ENCODE data around the gene CLIC4. TPM values are rescaled to one million over a fixed set of nuclear protein-coding genes. Genes with fewer than 3 reads are reported as not detected.
"Not testable (repeated sequence)": the region's sequence is repeated elsewhere in the genome, so short reads cannot be mapped to it uniquely, and the experiment has no call there.

Gene CLIC4
- polyA plus RNA-seq, 1 donor: 195 TPM

DNA sequence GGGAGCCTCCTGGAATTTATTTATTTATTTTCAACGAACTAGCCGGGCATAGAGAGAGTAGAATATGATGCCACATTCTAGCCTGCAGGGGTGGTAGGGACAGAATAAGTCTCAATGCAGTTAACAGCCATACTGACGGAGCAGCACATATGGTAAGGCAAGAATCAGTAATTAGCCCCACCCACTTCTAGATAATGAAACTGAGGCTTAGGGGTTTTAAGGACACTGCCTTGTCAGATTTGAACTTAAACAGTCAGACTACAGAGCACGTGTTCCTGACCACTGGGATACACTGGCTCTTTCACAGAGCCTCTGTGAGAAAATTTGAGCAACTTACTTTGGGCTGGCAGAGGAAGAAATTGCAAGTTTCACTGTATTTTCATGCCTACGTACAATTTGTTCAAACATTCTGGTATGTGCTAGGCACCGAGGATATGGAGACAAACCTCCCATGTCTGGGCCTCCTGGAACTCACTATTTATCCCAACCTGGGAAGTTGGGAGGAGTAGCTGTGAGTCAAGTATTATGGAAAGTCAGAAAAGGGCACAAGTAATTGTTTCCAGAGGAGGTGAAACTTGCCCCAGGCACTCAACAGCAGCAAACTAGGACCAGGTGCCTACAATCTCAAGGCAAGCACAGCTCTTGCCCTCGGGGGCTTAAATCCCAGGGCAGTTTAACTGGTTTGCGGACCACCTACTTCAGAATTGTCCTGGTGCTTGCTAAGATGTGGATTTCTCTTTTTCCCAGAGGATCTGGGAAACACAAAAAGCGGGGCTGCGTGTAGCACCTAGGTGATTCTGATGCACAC lies 1.6 kb upstream of the CLIC4 start:
- no peak for DNase-seq

DNA sequence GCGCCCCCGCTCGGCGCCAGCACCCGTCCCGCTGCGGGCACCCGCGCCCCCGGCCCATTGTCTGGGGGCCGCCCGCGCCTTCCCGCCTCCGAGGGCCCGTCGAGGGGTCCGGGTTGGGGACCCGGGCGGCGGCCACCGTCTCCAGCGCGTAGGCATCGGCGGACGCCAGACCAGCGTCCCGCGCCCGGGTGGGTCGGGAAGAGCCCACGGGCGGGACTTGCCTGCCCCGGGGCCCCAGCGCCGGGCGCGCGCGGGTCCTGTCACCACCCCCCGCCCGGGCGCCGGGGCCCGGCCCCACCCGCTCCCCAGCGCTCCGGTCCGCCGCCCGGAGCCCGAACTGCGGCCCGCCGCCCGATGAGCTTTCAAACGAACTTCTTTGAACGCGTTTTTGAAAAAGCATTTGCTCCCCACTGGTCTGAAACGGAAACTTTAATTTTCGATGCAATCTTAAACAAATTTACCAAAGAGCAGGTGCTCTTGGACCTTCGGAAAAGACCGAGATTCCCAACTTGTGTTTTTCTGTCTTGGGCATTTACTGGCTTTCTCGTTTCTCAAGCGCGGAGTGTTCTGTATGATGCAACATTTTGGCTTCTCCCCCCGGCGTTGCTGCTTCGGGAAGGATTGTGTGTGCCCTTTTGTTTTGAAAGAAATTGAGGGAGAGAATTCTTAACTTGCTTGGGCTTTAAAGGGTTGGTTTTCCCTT lies 615 bp downstream of the CLIC4 start:
- no peak for DNase-seq

DNA sequence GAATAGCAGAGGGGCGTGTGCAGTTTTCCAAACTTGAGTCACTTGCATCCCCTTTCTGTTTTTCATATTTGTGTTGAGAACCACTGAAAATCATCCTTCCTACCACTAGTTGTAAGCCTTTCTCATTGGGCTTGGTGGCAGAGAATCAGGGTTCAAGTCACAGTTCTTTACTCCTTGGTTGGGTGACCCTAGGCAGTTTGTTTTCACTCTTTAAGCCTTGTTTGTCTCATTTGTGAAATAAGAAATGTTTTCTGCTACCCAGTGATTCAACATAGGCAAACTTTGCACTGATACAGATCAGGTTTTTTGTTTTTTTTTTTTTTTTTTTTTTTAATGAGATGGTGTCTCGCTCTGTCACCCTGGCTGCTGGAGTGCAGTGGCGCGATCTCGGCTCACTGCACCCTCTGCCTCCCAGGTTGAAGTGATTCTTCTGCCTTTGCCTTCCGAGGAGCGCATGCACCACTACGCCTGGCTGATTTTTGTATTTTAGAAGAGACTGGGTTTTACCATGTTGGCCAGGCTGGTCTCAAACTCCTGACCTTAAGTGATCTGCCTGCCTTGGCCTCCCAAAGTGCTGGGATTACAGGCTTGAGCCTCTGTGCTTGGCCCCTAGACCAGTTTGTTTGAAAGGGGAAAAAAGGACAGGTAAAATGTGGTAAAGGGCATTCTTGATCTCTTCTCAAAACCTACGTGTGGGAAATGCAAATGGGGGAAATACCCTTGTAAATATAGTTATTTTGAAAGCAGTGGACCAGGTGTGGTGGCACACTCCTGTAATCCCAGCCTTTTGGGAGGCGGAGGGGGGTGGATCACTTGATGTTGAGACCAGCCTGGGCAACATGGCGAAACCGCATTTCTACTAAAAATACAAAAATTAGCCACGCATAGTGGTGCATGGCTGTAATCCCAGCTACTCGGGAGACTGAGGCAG lies 3.2 kb downstream of the CLIC4 start:
- no peak for DNase-seq

DNA sequence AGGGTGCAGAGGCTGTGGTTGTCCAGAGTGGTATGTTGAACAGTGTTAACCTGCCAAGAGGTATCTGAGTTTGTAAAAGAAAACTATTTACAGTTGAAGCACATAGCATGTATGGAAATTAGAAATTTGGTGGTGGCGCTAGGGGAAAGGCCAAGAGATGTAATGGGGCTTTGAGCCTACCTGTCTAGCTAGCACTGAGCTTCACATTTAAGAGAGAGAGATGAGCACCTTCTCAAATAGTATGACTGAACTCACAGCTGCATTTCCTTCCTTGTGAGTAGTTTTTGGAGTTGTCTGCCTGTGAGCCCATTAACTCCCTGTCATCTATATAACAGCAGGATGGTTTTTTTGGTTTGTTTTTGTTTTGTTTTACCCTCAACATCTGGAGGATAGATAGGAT lies 4.0 kb downstream of the CLIC4 start:
- no peak for DNase-seq

DNA sequence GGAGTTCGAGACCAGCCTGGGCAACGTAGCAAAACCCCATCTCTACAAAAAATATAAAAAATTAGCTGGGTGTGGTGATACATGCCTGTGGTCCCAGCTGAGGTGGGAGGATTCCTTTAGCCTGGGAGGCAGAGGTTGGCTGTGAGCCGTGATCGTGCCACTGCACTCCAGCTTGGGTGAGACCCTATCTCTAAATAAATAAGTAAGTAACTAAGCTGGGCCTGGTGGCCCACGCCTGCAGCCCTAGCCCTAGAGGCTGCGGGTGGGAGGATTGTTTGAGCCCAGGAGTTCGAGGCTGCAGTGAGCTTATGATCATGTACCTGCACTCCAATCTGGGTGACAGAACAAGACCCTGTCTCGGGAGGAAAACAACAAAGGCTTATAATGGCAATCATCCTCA lies 4.6 kb downstream of the CLIC4 start:
- DNase-seq: no peak

DNA sequence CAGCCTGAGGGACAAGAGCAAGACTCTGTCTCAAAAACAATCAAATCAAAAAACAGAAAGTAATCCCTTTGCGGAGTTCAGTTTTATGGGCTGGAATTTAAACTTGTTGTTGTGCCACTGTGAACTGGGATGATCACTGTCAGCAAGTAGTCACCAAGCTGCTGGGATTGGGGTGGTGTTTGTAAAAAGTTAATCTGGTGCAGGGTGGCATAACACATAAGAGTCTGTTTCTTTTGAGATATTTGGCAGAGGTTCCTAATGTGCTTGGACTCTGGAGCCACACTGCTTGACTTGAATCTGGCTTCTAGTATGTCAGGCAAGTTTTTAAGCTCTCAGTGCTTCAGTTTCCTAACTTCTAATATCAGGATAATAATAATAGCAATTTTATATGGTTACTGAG lies 6.6 kb downstream of the CLIC4 start:
- DNase-seq: no peak

DNA sequence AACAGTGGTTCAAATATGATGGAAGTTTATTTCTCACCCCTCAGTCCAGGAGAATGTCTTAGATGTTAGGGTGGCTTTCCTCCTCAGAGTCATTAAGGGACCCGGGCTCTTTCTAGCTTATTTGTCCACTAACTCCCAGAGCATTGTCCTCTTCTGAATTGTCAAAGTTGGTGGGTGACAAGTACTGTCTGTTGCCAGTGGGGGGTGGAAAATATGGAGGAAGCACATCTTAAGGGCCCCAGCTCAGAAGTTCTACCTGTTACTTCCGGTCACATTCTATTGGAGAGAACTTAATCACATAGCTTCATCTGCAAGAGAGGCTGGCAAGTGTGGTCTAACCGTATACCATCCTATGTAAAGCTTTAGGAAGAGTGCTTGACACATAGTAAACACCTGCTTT lies 7.1 kb downstream of the CLIC4 start:
- DNase-seq: no peak

DNA sequence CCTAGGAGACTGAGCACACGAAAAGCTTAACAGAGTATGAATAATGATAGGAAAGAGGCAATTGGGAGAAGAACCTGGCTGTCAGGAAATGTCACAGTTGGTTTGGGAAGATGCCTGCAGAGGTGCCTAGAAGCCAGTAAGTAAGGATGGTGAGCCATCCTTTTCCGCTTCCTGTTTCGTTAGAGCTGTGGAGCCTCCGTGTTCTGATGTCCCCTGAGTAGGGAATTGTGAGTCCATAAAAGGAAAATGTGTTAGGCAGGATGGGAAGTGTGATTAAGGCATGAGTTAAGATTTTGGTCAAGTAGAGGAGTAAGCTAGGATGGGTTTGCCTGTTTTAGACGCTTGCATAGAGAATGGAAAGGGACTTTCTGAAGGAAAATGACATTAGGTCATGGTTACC lies 9.0 kb downstream of the CLIC4 start:
- DNase-seq: no peak

DNA sequence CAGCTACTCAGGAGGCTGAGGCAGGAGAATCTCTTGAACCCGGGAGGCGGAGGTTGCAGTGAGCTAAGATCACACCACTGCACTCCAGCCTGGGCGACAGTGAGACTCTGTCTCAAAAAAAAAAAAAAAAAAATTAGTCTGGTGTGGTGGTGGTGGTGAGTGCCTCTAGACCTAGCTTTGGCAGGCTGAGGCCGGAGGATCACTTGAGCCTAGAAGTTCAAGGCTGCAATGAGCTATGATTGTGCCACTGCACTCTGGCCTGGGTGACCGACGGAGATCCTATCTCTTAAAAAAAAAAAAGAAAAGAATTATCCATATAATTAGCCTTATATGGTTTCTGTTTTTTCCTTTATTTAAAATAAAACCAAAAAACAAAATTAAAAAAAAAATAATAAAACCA lies 10.1 kb downstream of the CLIC4 start:
- not testable (repeated sequence) for DNase-seq

DNA sequence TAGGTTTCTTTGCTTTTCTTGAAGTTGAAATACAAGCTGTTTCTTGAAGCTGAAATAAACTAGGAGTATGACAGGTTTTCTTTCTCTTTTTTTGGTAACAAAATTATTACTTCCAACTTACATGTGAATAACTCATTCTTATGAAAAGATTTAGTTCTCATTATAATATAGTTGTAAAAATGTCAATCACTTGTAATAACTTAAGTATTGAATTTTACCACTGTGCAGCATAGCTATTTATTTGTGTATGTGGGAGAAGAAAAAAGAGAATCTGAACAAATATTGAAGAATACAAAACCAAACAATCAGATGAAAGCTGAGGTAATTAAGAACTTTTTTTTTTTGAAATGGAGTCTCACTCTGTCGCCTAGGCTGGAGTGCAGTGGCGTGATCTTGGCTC lies 11.1 kb downstream of the CLIC4 start:
- no peak for DNase-seq

DNA sequence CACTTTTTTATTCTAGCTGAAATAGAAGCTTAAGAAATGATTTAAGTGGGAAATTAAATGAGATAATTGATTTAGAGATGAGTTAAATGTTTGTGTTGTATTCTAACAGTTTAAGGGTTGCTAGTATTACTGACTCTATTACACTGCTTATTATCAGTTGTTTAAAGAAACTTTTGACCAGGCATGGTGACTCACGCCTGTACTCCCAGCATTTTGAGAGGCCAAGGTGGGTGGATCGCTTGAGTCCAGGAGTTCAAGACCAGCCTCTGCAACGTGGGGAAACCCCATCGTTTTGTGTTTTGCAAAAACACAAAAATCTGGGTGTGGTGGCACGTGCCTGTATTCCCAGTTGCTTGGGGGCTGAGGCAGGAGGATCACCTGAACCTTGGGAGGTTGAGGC lies 14.2 kb downstream of the CLIC4 start:
- DNase-seq: no peak

DNA sequence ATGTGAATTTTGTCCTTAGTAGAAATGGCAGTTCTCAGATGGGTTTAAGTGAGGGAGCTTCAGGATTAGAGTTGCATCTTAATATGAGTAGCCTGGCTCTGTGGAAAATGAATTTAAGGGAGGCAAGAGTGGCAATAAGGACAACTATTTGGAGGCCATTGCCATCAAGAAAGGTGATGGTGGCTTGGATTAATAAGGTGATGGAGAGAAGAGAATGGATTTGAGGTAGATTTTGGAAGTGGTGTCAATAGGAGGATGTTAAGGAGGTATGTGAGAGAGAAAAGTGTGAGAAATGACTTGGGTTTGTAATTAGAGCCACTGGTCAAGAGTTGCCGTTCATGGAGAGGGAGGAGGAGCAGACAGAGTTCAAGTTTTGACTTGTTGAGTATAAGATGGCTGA lies 16.3 kb downstream of the CLIC4 start:
- no peak for DNase-seq

DNA sequence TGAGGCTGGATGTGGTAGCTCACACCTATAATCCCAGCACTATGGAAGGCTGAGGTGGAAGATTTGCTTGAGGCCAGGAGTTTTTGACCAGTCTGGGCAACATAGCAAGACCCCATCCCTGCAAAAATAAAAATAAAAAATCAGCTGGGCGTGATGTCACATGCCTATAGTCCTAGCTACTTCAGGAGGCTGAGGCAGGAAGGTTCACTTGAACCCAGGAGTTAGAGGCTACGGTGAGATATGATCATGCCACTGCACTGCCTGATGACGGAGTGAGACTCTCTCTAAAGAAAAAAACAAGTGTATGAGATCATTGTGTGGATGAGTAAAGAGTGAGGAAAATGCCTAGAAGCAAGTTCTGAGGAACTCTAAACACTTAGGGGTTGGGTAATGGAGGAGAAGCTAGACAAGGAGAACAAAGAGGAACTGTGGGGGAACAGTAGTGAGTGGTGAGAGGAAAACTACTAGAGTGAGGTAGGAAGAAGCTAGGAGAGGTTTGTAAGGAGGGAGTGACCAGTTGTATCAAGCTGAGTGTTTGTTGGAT lies 17.0 kb downstream of the CLIC4 start:
- DNase-seq: no peak

DNA sequence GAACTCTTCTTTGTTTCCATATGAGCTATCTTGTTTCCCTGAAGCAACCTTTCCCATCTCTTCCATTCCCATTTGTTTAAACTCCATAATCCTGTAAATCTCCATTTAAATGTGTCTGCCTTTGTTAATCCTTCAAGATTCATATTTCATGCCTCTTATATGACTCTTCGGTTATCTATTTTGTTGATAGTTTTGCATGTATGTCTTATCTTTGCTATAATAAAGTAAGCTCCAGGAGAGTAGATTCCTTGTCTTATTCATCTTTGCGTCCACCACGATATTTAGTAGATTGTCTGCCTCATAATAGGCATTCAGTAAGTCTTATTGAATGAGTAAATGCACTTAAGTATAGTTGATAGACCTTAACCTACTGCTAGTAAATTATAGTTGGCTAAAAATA lies 18.4 kb downstream of the CLIC4 start:
- DNase-seq: no peak

DNA sequence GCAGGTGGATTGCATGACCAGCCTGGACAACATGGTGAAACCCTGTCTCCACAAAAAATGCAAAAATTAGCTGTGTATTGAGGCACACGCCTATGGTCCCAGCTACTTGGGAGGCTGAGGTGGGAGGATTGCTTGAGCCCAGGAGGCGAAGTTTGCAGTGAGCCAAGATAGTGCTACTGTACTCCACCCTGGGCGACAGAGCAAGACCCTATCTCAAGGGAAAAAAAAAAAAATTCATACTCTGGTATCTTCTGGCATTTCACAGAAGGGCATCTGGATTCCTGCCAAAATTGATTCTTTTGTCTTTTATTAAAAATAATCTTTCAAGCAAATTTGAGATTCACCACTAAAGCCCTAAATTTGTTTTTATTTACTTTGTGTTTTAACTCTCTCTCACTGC lies 19.2 kb downstream of the CLIC4 start:
- DNase-seq: no peak

DNA sequence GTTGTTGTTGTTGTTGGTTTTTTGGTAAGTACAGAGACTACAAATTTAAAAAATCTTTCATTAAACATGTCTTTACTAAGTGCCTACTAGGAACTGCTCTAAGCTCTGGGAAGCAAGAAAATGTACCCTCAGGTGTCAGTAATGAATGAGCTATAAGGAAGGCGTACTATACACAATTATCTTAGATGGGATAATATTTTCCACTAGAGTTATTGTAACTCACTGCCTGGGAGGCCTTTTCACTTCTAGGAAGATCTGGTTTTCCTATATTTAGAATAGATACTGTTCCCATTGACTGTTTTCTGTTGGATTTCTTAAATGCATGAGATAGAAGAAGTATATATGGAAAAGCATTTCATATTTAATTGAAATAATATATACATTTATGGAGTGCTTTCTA lies 19.6 kb downstream of the CLIC4 start:
- DNase-seq: no peak

DNA sequence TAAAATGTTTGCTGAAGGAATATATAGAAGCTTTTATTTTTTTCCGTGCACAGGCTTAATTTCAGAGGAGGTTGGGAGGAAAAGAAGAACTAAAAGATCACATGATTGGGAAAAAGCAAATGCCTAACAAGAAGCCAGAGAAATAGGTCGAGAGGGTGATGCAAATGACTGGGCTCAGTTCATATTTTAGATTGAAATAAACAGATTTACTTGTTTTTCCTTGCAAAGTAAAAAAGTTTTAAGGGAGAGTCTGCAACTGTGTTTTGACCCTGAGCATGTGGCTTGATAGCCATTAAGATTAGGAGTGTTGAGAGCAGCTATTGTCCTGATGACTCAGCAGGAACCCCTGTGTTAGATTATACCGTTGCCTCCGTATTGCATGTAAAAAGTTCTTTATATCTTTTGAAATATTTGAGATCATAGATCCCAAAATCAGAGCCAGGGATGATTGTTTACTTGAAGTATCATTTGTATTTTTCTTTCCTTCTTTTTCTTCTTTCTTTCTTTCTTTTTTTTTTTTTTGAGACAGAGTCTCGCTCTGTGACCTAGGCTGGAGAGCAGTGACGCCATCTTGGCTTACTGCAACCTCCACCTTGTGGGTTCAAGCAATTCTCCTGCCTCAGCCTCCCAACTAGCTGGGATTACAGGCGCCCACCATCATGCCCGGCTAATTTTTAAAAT lies 20.2 kb downstream of the CLIC4 start:
- DNase-seq: no peak

DNA sequence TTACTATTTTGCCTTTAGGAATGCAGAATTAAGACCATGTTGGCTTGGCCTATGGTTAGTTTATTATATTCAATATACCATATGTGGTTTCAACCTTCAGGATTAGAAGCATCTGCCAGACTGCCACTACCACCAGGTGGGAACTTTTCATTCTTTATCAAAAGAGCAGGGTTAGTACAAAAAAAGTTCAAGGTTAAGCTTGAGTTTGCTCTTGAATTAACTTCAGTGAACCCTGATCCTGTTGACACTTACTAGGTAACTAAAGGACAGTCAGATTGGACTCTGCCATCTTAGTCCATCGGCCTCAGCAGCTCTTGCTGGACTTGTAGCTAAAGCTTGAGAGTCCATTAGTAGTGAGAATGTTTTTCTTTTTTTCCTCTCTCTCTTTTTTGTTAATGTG lies 22.1 kb downstream of the CLIC4 start:
- no peak for DNase-seq

DNA sequence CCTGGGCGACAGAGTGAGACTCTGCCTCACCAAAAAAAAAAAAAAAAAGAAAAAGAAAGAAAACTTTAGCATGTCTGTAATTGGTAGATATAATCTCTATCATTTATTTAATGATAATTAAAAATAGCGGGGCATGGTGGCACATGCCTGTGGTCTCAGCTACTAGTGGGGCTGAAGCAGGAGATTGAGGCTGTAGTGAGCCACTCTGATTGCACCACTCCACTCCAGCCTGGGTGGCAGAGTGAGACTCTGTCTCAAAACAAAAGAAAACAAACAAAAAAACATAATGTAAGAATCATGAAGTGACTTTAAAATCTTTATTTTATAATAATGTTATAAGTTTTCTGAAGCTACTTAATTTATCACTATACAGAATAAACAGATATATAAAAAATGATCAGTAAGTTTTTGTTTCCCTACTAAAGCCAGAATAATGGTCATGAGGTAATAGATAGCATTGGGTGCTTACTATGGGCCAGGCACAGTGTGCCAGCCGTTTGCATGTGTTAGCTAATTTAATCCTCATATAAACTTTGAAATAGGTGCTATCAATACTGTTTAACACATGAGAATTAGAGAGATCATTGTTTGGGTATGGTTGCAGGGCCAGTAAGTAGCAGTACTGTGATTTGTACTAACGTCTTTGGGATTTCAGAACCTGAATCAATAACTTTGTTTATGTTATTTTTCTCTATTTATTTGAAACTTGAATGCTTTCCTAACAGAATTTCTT lies 23.8 kb downstream of the CLIC4 start:
- DNase-seq: no peak

DNA sequence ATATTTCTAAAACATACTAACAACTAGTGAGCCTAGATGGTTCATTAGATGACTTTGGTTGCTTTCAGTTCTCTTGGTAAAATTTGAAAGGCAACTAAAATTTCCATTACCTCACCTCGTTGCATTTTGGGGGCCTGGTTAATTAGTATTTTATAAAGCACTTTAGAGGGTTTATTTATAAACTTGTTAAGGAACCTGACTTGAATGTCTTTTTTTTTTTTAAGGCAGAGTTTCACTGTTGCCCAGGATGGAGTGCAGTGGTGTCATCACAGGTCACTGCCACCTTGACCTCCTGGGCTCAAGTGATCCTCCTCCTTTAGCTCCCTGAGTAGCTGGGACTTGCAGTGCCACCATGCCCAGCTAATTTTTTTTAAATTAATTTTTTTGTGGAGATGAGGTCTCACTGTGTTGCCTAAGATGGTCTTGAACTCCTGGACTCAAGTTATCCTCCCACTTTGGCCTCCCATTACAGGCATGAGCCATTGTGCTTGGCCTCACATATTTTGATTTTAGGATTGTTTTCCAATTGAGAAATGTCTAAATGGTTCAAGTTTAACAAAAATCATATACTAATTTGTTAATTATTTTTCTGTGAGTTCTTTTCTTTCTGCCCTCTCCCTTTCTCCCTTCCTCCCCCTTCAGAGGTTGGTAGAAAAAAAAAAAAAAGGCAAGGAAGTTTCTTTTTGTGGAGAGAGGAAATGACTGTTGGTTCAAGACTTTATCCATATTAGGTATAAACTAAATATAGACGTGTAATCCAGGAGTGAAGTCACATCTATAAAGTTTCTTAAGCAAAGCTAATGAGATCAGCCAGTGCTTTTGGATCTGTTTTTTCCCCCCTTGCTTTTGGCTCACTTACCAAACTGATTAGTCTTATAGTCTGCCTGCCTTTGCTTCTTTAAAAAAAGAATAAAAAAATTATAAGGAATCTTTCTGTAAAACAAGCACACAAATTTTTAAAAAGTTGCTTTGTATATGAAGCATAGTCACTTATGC lies 24.7 kb downstream of the CLIC4 start:
- DNase-seq: peak; percentile 59
